T47D (cell line): ENCODE measurements around the gene C21orf58.

Experiments
- DNase-seq, 2 experiments: peaks; one replicate each; pipeline versions ENCODE4 v3.0.0 to v3.0.0-alpha.2; 2011 to 2012; ENCODE audit warnings: low read depth in 1 of 2, low spot score in 1 of 2
- JUND ChIP-seq: IDR thresholded peaks from 2 replicates; pipeline ENCODE4 v1.6.1; 2012; ENCODE audit warnings: low read depth
- in situ Hi-C: cut with HindIII; loops from 2 replicates; pipeline ENCODE4 v1.10.0; 2016; ENCODE audit warnings: low sequenced_read_pairs, low pct_unique_long_range_greater_than_20kb

The C21orf58 gene

GRCh38 chr21:46350571-46350970 is 26.9 kb upstream of the C21orf58 start:
- no peak for DNase-seq
- in situ Hi-C loops = no loop called here
- TF ChIP-seq JUND = no peak

- no peak for DNase-seq
- in situ Hi-C loops = no loop called here
- no peak for TF ChIP-seq JUND
These were observed 25.6 kb upstream of the C21orf58 start for GRCh38 chr21:46349134-46349760.

- no peak for DNase-seq
- in situ Hi-C loops = no loop called here
- no peak for TF ChIP-seq JUND
These were observed 24.2 kb upstream of the C21orf58 start for GRCh38 chr21:46347791-46348381.

GRCh38 chr21:46347203-46347550 is 23.5 kb upstream of the C21orf58 start:
- in situ Hi-C loops = no loop called here
- no peak for DNase-seq
- no peak for TF ChIP-seq JUND

GRCh38 chr21:46346296-46347202 is 22.9 kb upstream of the C21orf58 start:
- TF ChIP-seq JUND = no peak
- in situ Hi-C loops = no loop called here
- DNase-seq = no peak

GRCh38 chr21:46345861-46346260 is 22.2 kb upstream of the C21orf58 start:
- in situ Hi-C loops = no loop called here
- TF ChIP-seq JUND = no peak
- no peak for DNase-seq

GRCh38 chr21:46344219-46344915 is 20.7 kb upstream of the C21orf58 start:
- in situ Hi-C loops = no loop called here
- no peak for TF ChIP-seq JUND
- DNase-seq = no peak

- in situ Hi-C loops = no loop called here
- DNase-seq = no peak
- TF ChIP-seq JUND = no peak
These were observed 17.3 kb upstream of the C21orf58 start for GRCh38 chr21:46340998-46341397.

- DNase-seq = no peak
- in situ Hi-C loops = no loop called here
- TF ChIP-seq JUND = no peak
These were observed 12.9 kb upstream of the C21orf58 start for GRCh38 chr21:46336603-46337002.

GRCh38 chr21:46334351-46335140 is 10.9 kb upstream of the C21orf58 start:
- DNase-seq = no peak
- TF ChIP-seq JUND = no peak
- in situ Hi-C loops = no loop called here

- TF ChIP-seq JUND = no peak
- in situ Hi-C loops = no loop called here
- no peak for DNase-seq
These were observed 6.1 kb upstream of the C21orf58 start for GRCh38 chr21:46329796-46330195.

- in situ Hi-C loops = no loop called here
- no peak for TF ChIP-seq JUND
- DNase-seq = no peak
These were observed 4.5 kb upstream of the C21orf58 start for GRCh38 chr21:46328151-46328550.
